AG10803 (cell line): ENCODE measurements around the gene CELA2A.
"Not testable (repeated sequence)": the region's sequence is repeated elsewhere in the genome, so short reads cannot be mapped to it uniquely, and the experiment has no call there.

Experiments used
- DNase-seq: peaks from one replicate; pipeline ENCODE4 v3.0.0; 2010; ENCODE audit warnings: low read depth
- H3K4me3 ChIP-seq: 2 replicates; pipeline ENCODE4 v1.5.1; 2011; ENCODE audit warnings: mild to moderate bottlenecking, low read length, control low read depth
- TF ChIP-seq, protein P1 (sequence below): conservative IDR thresholded peaks from 2 replicates; pipeline ENCODE4 v1.5.1; 2011; ENCODE audit warnings: mild to moderate bottlenecking, low read length, control low read depth, inconsistent platforms

CELA2A gene

DNA sequence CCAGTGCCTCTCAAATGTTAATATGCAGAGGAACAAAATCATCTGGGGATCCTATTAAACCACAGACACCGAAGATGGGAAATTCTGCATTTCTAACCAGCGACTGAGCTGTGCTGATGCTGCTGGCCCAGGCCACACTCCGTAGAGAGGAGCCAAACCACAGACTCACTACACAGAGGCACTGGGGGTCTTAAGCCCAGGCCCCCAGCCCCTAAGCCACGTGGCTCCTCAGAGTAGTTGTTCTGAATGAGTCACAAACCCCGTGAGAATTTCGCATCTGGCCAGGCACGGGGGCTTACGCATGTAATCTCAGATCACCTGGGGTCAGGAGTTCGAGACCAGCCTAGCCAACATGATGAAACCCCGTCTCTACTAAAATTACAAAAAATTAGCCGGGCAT, 2.8 kb upstream of the CELA2A start:
- TF ChIP-seq, protein P1, sequence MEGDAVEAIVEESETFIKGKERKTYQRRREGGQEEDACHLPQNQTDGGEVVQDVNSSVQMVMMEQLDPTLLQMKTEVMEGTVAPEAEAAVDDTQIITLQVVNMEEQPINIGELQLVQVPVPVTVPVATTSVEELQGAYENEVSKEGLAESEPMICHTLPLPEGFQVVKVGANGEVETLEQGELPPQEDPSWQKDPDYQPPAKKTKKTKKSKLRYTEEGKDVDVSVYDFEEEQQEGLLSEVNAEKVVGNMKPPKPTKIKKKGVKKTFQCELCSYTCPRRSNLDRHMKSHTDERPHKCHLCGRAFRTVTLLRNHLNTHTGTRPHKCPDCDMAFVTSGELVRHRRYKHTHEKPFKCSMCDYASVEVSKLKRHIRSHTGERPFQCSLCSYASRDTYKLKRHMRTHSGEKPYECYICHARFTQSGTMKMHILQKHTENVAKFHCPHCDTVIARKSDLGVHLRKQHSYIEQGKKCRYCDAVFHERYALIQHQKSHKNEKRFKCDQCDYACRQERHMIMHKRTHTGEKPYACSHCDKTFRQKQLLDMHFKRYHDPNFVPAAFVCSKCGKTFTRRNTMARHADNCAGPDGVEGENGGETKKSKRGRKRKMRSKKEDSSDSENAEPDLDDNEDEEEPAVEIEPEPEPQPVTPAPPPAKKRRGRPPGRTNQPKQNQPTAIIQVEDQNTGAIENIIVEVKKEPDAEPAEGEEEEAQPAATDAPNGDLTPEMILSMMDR = no peak
- no peak overlapping the region for H3K4me3 ChIP-seq
- peak; percentile 23 for DNase-seq

- peak; percentile 76 for DNase-seq
- no peak overlapping the region for H3K4me3 ChIP-seq
- TF ChIP-seq, protein P1 = no peak
These were observed 2.3 kb upstream of the CELA2A start for GRCh38 chr1:15454256-15454655.

DNA sequence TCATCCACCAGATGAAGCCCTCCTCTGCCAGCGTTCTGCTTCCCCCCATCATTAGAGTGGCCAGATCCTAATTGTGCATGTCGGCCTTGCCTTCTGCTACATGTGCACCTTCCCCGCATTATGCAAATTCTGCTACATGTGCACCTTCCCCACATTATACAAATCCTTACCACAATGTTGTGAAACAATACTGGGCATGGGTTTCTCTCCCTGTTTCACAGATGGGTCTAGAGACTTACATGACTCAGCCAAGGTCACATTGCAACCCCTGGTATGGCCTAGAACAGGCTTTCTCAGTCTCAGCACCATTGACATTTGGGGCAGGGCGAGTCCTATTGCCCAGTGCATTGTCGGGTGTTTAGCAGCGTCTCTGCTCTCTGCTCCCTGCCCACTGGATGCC, 1.0 kb upstream of the CELA2A start:
- peak; percentile 72 for DNase-seq
- TF ChIP-seq, protein P1 = no peak
- H3K4me3 ChIP-seq = no peak overlapping the region

DNA sequence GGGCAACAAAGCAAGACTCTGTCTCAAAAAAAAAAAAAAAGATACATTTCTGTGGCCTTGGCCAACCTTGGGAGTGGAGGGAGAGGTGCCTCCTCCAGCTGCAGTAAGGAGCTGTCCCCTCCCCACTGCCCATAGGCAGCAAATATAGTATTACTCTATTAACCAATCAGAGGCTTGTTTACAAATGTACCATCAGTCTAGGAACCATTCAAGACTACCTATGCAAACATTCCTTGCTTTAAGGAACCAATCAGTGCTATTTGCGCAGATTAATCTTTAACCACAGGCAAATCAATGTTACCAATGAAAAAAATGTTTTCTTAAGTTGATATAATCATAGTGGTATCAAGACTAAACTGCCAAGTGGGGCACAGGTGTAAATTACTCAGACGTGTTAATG, 1.1 kb downstream of the CELA2A start:
- TF ChIP-seq, protein P1 = no peak
- DNase-seq = no peak
- no peak overlapping the region for H3K4me3 ChIP-seq

- not testable (repeated sequence) for H3K4me3 ChIP-seq, DNase-seq
These were observed 1.9 kb downstream of the CELA2A start for GRCh38 chr1:15458388-15458787.

- TF ChIP-seq, protein P1 = no peak
- DNase-seq = peak; percentile 4
- H3K4me3 ChIP-seq = no peak overlapping the region
These were observed 3.5 kb downstream of the CELA2A start for GRCh38 chr1:15459771-15460707.

GRCh38 chr1:15460708-15461095, 4.2 kb downstream of the CELA2A start:
- TF ChIP-seq, protein P1 = no peak
- no peak overlapping the region for H3K4me3 ChIP-seq
- DNase-seq = no peak

DNA sequence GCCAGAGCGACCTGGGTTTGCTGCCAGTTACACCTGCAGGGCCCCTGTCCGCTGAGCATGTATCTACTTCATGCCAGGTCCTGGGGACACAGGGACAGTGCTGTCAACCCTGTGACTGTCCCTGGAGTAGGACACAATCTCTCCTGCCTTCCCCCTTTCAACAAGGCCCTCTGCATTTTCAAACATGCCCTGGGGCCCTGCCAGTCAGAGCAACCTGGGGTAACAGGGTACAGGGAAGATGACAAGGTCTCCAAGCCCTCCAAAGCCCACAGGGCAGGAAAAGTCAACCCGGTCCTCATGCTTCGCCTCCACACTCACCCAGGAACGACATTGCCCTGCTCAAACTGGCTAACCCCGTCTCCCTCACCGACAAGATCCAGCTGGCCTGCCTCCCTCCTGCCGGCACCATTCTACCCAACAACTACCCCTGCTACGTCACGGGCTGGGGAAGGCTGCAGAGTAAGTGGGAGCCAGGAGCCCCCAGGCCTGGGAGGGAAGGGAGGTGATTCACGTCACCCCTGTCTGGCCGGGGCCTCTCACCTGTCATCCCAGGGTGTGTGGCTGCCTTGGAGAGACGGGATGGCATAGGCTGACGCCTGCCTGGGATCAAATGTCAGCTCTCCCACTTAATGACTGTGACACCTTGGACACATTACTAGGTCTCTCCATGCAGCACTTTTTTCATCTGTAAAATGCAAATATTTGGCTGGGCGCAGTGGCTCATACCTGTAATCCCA, 6.7 kb downstream of the CELA2A start:
- not testable (repeated sequence) for H3K4me3 ChIP-seq, DNase-seq

- DNase-seq, H3K4me3 ChIP-seq: not testable (repeated sequence)
These were observed 7.4 kb downstream of the CELA2A start for GRCh38 chr1:15463926-15464322.
